H54 (cell line): Measurements from ENCODE around the gene CES1.
"Not testable (repeated sequence)": the region's sequence is repeated elsewhere in the genome, so short reads cannot be mapped to it uniquely, and the experiment has no call there.

Experiments used
- DNase-seq: peaks from one replicate; pipeline ENCODE4 v3.0.0; 2011; ENCODE audit warnings: low spot score, mixed read lengths; ENCODE audit not compliant: insufficient read length
- FAIRE-seq: peaks from 3 replicates; lab custom pipeline; 2011; peaks lifted over from hg19 to GRCh38; lab: Jason Lieb, UNC
- POLR2A ChIP-seq: IDR thresholded peaks from 2 replicates; pipeline ENCODE4 v1.6.1; 2011; ENCODE audit warnings: low read depth, mild to moderate bottlenecking, low read length

CES1 gene

DNA sequence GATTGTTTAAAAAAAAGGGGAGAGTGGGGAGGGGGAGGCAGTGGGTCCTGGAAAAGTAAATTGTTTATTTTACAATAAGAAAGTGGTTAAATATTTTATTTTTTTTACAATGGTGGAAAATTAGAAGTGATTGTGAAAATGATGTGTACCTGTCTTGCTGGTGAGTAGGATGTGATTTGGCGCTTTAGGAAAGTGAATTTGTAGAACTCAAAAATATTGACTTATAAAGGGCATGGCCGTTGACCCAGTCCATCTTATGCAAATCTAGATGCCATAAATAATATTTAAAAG is 10.2 kb upstream of the CES1 start:
- no peak for TF ChIP-seq POLR2A
- FAIRE-seq, result no peak
- no peak for DNase-seq

DNA sequence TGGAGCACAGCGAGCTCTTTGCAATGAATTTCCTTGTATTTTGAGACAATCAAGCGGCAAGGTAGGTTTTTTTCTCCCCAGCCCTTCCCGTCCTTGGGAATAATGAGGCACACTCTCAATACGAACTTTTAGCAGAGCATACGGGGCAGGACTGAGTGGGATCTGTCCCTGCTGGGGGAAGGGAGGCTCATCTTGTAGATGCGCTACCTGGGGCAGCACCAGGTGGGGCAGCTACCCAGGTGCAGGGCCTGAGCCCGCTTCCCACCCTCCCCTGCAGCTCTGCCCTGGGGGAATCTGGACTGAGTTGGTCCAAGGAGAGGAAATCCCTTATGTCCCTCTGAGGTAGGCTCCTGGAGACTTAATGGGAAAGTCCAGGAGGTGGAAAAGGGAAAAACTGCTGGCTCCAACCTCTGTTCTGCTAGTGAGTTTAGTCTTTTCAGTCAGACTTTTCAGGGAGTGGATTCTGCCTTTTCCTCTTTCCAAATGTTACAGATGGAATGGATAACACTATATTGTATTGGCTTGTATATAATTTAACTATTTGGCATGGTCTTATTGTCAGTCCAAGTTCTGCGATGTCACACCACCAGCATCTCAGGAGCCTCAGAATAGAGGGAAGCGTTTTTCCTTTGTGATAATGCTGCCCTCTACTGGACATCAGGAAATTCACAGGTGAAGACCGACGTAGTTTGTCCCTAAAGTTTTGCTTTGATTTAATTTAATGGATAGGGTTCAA is 9.6 kb upstream of the CES1 start:
- FAIRE-seq (no peak), DNase-seq (peak; percentile 15)
- TF ChIP-seq POLR2A, result no peak

DNA sequence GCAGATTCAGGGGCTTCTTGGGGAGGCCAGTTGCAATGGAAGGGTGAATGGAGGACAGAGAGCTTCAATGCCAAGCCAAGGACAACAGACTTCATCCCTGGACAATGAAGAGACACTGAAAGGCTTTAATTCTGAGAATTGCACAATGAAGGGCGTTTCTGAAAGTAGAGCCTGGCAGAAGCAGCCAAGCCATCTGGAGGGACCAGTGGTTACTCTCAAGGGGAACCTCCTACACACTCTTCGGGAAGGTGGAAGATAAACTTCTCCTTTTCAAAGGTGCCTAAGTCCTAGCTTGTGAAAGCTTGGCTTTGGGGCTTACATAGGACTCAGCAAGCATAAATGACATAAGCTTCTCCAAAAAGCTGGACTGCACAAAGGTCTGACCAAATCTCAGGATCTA is 6.2 kb upstream of the CES1 start:
- no peak for DNase-seq
- no peak for FAIRE-seq
- TF ChIP-seq POLR2A, result no peak

DNA sequence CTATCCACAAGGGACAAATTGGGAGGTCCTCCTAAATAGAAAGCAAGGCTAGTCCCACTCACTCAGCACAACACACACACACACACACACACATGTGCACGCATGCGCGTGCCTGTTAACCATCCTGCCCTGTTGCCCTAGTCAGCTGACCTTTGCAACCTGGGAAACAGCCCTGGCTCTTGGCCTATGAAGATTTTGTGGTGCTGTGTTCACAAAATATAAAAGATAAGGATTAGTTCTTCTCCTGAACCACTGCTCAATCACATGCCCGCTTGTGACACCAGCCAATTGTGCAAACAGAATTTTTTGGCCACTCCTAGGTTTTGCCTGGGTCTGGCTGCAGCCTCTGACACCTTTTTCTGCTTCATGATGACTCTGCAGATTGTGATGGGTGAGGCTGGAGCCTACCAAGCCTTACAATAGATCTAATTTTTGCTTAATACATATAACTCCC is 3.3 kb upstream of the CES1 start:
- FAIRE-seq (no peak), DNase-seq (no peak)
- TF ChIP-seq POLR2A, result no peak

DNA sequence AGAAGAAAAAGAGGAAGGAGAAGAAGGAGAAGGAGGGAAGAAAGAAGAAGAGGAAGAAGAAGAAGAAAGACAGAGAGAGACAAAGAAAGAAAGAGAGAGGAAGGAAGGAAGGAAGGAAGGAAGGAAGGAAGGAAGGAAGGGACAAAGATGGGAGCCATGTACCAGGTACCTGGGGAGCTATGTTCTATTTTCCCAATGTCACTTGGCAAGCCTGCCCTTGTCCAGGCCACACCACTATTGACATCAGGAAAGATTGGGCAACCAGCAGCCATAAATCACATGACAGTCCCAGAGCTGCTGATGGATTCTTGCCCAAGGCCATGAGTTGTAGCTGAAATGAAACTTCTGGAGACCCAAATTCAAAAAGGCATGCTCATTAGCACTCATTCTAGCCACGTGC is 2.7 kb upstream of the CES1 start:
- FAIRE-seq, result no peak
- no peak for DNase-seq
- no peak for TF ChIP-seq POLR2A

DNA sequence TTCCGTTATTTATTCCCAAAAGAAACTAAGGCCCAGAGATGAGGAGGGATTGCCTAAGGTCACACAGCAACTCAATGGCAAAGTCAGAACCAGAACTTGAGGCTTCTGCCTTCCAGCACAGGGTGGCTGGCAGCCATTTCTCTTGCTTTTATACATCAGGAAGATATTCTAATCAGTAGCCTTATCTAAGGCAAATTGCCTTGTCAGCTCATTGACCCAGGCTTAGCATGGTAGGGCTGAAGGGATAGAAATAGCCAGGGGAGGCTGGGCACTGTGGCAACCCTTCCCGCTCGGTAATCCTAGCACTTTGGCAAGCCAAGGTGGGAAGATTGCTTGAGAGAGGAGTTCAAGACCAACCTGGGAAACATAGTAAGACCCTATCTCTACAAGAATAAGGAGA is 2.3 kb upstream of the CES1 start:
- not testable (repeated sequence) for FAIRE-seq, DNase-seq

DNA sequence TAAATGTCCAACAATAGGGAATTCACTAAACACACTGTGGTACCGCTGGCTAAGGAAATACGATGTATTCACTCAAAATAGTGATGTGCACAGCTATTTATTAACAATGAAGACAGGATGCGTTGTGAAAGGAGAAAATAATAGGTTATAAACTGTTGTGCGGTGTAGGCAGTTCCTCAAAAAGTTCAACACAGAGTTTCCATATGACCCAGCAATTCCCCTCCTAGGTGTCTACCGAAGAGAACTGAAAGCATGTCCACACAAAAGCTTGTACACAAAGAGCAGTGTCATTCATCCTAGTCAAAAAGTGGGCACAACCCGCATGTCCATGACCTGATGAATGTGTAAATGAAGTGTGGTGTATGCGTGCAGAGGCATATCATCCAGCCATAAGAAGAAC is 1.2 kb upstream of the CES1 start:
- DNase-seq (no peak), FAIRE-seq (no peak)
- no peak for TF ChIP-seq POLR2A

DNA sequence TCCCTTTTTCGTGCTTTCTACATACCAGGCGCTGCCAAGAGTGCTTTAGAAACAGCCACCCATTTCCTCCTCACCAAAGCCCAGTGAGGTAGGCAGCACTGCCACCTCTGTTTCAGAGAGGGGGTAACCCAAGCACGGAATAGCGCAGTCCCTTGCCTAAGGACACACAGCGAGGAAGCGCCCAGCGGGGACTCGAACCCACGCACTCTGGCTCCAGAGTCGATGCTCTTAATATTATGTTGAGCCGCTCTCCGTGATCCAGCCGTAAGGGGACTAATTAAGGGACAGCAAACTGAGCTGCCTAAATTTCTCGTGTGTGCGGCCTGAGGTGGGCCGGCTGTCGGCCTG is 497 bp downstream of the CES1 start:
- FAIRE-seq (no peak), DNase-seq (no peak)
- no peak for TF ChIP-seq POLR2A

DNA sequence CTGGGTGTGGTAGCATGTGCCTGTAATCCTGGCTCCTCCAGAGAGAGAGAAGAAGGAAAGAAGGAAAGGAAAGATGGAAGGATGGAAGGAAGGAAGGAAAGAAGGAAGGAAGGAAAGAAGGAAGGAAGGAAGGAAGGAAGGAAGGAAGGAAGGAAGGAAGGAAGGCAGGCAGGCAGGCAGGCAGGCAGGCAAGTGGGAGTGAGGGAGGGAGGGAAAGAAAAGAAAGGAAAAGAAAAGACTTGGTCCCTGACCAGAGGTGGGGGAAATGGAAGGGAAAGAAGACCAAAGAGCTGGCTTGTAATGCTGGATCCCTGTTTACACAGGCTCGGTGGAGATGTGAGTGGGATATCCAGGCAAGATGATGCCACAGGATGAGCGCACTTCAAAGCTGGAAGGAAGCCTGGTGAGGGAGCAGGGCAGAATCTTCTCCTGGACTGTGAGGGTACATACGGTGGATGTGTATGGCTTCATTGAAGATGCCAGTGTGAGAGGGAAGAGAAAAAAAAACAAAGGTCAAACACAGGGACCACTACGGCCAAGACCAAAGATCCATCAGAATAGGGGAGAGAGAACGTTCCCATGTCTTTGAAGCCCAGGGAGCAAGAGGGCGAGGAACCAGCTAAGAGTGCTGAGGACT is 2.1 kb downstream of the CES1 start:
- DNase-seq, result no peak

DNA sequence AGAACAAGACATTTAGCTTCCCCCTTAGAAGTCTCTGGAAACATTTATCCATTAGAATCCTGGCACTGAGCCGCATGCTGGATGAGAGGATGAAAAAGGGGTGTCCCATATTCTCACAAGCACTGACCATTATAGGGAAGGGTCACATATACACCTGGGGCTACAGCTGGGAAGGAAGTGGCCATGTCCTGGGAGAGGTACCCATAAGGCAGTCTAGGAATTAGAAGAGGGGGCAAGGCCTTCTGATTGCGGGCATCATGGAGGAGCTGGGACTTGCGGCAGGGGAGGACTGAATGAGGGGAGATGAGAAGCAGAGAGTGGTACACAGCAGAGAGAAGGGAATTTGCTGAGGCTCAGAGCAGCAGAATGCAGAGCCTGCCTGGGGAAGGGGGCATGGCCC is 3.7 kb downstream of the CES1 start:
- not testable (repeated sequence) for FAIRE-seq, DNase-seq

More for the DNA sequence above, 2.1 kb downstream of the CES1 start:
- no peak for FAIRE-seq
- TF ChIP-seq POLR2A, result no peak

DNA sequence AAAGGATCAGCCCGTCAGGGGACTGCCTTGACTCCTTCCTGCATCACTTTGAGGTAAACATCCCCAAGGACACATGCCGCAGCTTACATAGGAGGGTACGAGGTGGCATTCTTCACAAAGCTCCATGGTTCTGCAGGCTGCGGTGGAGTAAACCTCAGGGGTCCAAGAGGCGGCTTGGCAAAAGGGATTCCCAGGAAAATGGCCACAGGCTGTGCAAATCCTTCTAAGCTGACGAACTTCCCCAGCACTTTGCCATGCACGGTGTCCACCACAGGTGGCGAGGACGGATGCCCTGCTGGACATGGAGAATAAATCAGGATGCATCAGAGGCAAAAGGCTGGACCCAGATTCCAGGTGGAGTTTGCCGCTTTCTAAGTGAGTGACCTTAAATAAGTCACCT is 4.2 kb downstream of the CES1 start:
- no peak for TF ChIP-seq POLR2A
- no peak for DNase-seq
- FAIRE-seq, result no peak

DNA sequence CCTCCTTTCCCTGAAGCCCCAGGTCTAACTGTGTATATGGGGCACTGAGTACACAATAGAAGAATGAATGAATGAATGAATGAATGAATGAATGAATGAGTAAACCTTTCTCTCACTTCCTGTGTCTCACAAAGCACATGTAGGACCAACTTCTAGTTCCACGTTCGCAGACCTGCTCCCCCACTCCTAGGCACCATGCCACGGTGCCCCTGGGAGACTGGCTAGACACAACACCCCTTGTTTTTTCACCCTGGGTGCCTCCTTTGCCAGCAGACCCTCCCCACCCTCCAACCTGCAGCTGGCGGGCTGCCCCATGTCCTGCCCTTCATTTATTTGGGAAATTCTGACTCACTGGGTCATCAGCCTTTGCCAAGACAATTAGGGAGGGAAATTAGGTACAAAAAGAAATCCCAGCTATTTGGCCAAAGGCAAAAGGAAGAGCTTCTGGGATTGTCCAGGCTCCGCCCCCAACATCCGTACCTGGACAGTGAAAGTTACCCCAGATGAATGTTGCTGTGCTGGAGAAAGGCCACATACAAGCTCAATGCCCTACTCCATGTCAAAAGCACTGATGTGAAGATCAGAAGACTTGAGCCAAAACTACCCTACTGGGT is 7.7 kb downstream of the CES1 start:
- DNase-seq (no peak), FAIRE-seq (no peak)
- no peak for TF ChIP-seq POLR2A

DNA sequence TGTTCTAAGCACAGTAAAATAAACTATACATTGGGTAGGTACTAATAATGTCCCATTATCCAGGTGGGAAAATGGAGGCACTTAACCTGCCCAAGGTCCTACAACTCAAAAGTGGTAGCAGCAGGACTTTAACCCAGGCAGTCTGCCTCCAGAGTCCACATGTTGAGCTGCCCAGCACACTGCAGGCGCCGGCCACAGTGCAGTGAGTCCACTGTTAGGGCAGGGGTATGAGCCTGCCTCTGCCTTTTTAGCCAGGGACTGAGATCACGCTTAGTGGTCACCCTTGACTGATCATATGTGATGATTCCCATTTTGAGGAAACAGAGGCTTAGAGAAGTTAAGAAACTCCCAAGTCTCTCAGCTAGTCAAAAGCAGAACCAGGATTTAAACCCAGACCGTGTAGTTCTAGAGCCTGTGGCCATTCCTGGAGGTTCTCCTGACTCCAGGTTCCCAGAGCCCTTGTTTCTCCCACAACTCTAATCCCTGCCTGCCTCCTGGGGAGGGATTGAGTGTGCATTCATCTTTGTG is 8.4 kb downstream of the CES1 start:
- DNase-seq (no peak), FAIRE-seq (no peak)
- no peak for TF ChIP-seq POLR2A

DNA sequence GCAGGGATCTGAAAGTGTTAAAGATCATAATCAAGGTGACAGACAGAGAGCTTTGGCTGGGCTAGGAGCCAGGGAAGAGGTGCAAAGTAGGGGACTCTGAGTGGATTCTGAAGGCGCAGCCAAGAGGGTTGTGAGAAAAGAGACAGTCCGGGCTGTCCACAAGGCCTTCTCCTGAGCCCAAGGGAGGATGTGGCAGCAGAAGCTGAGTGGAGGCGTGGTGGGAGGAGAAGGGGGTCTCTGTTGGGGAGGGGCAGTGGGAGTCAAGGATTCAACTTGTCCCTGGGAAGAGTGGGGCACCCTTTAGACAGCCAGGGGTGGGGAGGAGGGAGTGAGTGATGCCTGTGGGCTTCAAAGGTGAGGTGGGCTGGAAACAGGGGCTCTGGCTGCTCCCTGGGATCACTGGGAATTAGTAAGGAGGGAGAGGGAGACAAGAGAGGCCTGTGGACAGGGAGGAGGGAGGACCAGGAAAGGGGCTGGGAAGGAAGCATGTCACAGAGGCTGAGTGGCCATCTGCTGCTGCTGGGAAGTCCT is 10.6 kb downstream of the CES1 start:
- FAIRE-seq, result no peak
- TF ChIP-seq POLR2A, result no peak

More for the DNA sequence above, 10.6 kb downstream of the CES1 start:
- no peak for DNase-seq
